Memory B cell (primary cell): Measurements from ENCODE around the gene RFX1.
"Not testable (repeated sequence)": the region's sequence is repeated elsewhere in the genome, so short reads cannot be mapped to it uniquely, and the experiment has no call there.

Experiments used
- ATAC-seq: fragments of 150-1000 bp; cut with Tn5 transposase; 2 replicates; pipeline ENCODE4 v1.10.0; 2021; ENCODE audit warnings: low read depth, mild to moderate bottlenecking, moderate library complexity
- DNase-seq, 2 donors: peaks; one replicate each; pipeline ENCODE4 v3.0.0; 2022; ENCODE audit warnings: low spot score in 2 of 2
- H3K27ac Mint-ChIP-seq: one replicate; pipeline ENCODE4 v1.8.0; 2022; ENCODE audit warnings: mild to moderate bottlenecking, moderate library complexity, mixed read lengths
- H3K27me3 Mint-ChIP-seq: one replicate; pipeline ENCODE4 v1.8.0; 2022; ENCODE audit warnings: mixed read lengths
- H3K36me3 Mint-ChIP-seq: one replicate; pipeline ENCODE4 v1.8.0; 2022; ENCODE audit warnings: mild to moderate bottlenecking, mixed read lengths
- H3K4me1 Mint-ChIP-seq: one replicate; pipeline ENCODE4 v1.8.0; 2022; ENCODE audit warnings: mixed read lengths
- H3K4me3 Mint-ChIP-seq: one replicate; pipeline ENCODE4 v1.8.0; 2022; ENCODE audit warnings: mild to moderate bottlenecking, moderate library complexity, mixed read lengths
- H3K9me3 Mint-ChIP-seq: one replicate; pipeline ENCODE4 v1.8.0; 2022; ENCODE audit warnings: mixed read lengths

The RFX1 gene

DNA sequence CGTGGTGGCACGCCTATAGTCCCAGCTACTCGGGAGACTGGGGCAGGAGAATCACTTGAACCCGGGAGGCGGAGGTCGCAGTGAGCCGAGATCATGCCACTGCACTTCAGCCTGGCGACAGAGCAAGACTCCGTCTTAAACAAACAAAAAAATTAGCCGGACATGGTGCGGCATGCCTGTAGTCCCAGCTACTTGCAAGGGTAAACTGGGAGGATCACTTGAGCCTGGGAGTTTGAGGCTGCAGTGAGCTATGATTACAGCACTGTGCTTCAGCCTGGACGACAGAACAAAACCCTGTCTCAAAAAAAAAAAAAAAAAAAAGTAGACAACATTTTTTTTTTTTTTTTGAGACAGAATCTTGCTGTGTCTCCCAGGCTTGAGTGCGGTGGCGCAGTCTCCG, 34.3 kb downstream of the RFX1 start:
- Mint-ChIP-seq H3K4me1 (peaks cover 11% of the 10 kb centered on the region), H3K36me3 (peaks cover 19% of the 10 kb centered on the region)
- not testable (repeated sequence) for H3K27me3 Mint-ChIP-seq, H3K9me3 Mint-ChIP-seq, H3K4me3 Mint-ChIP-seq, DNase-seq, H3K27ac Mint-ChIP-seq, ATAC-seq

DNA sequence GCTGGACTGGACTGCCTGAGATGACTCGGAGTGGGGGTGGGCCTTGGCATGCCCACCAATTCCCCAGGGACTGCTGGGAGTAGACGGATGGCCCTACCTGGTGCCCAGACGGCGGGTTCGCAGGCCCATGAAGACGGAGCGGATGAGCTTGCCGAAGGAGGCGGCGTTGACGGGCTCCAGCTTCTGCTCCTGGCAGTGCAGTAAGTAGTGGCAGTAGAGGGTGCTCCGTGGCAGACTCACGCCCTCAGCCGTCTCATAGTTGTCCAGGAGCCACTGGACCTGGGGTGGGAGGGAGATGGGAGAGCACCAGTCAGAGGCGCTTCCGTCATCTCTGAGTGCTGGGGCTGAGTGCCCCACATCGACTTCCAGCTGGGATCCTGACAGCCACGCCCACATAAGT, 36.2 kb downstream of the RFX1 start:
- ATAC-seq = no peak
- H3K36me3 Mint-ChIP-seq = peaks cover 20% of the 10 kb centered on the region

DNA sequence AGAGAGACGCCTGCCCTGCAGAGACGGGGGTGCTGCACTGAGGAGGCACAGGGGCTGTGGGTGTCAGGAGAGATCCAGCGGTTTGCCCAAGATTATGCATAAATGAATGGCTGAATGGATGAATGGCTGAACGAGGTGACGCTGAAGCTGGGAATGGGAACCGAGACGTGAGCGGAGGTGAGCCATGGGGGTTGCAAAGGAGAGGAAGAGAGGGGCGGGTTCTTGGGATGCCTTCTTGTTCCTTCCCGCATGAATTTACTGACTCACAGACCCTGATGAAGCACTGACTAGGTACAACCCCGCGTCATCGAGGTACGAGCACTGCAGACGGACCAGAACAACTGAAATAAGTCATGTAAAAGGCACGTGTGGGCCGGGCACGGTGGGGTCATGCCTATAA, 37.1 kb downstream of the RFX1 start:
- peaks cover 18% of the 10 kb centered on the region for H3K36me3 Mint-ChIP-seq
- H3K9me3 Mint-ChIP-seq = no peaks in the 10 kb centered on the region
- no peak overlapping the region for H3K27ac Mint-ChIP-seq
- H3K27me3 Mint-ChIP-seq = no peaks in the 10 kb centered on the region
- ATAC-seq (no peak), DNase-seq (no peak)
- peaks cover 2% of the 10 kb centered on the region for H3K4me1 Mint-ChIP-seq
- H3K4me3 Mint-ChIP-seq = no peak overlapping the region

More for the DNA sequence above, 36.2 kb downstream of the RFX1 start:
- H3K27me3 Mint-ChIP-seq = no peaks in the 10 kb centered on the region
- no peak overlapping the region for H3K4me3 Mint-ChIP-seq
- H3K27ac Mint-ChIP-seq = no peak overlapping the region
- no peak for DNase-seq
- peaks cover 6% of the 10 kb centered on the region for H3K4me1 Mint-ChIP-seq
- H3K9me3 Mint-ChIP-seq = no peaks in the 10 kb centered on the region

DNA sequence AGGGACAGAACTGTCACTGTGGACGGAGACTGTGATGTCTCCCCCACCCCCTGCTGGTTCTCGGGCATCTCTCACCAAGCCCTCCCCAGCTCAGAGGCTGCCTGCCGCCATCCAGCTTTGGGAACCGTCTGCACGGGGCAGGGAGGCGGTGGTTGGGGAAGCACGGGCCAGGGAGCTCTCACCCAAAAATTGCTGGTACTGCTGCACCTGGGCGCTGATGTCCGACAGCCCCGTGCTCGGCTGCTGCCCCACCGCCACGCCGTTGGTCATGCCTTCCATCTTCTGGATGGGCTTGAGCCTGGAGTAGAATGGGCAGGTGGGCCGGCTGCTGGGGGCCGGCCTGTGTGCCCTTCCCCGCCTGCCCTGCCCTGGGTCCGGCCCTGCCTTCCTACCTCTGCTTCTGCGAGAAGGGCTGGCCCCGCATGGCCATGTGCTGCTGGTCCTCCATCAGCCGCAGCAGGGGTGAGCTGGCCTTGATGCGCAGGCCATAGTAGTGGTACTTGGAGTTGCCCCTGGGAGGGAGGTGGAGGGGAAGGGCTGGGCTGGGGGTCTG, 37.7 kb downstream of the RFX1 start:
- H3K9me3 Mint-ChIP-seq = no peaks in the 10 kb centered on the region
- H3K4me1 Mint-ChIP-seq = no peaks in the 10 kb centered on the region
- no peak for ATAC-seq
- no peak overlapping the region for H3K27ac Mint-ChIP-seq
- DNase-seq = no peak
- peaks cover 17% of the 10 kb centered on the region for H3K36me3 Mint-ChIP-seq
- H3K4me3 Mint-ChIP-seq = no peak overlapping the region
- no peaks in the 10 kb centered on the region for H3K27me3 Mint-ChIP-seq

DNA sequence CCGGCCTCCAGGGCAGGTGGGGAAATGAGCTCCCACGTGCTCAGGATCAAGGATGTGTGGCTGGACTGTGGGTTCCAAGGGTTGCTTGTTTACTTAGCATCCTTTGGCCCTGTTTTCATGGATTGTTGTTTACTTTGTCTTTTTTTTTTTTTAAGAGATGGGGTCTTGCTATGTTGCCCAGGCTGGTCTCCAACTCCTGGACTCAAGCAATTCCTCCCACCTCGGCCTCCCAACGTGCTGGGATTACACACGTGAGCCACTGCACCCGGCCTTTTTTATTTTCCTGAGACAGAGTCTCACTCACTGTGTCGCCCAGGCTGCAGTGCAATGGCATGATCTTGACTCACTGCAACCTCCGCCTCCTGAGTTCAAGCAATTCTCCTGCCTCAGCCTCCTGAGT, 38.9 kb downstream of the RFX1 start:
- H3K9me3 Mint-ChIP-seq, H3K4me1 Mint-ChIP-seq, ATAC-seq, H3K27me3 Mint-ChIP-seq, H3K27ac Mint-ChIP-seq, H3K4me3 Mint-ChIP-seq, DNase-seq: not testable (repeated sequence)
- H3K36me3 Mint-ChIP-seq = peaks cover 16% of the 10 kb centered on the region

DNA sequence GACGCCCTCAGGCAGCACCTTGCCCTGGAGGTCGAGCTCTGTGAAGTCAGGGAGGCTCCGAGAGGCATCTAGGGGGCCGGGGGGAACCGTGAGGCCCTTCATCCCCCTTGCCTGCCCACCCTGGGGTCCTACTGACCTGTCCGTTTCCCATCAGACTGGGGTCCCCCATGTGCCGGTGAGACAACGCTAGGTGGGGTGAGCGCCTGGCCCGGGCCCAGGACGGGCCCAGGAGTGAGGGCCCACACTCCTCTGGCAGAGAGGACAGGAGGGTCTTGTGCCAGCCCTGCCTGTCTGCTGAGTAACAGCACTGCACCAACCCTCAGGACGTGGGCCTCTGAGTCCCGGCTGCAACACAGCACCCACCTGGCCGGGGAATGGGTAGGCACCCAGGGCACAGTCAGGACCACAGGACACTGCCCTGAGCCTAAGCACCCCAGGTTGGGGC, 39.4 kb downstream of the RFX1 start:
- Mint-ChIP-seq H3K4me1 (no peaks in the 10 kb centered on the region), H3K27ac (no peak overlapping the region), H3K36me3 (peaks cover 15% of the 10 kb centered on the region), H3K9me3 (no peaks in the 10 kb centered on the region), H3K4me3 (no peak overlapping the region), H3K27me3 (no peaks in the 10 kb centered on the region)
- ATAC-seq (no peak), DNase-seq (no peak)

- H3K9me3 Mint-ChIP-seq = no peaks in the 10 kb centered on the region
- H3K36me3 Mint-ChIP-seq = peaks cover 19% of the 10 kb centered on the region
- H3K4me3 Mint-ChIP-seq = no peak overlapping the region
- DNase-seq = no peak
- no peak for ATAC-seq
- no peaks in the 10 kb centered on the region for H3K4me1 Mint-ChIP-seq
- H3K27ac Mint-ChIP-seq = no peak overlapping the region
- H3K27me3 Mint-ChIP-seq = no peaks in the 10 kb centered on the region
Measured at GRCh38 chr19:13965926-13966683, 40.0 kb downstream of the RFX1 start.

- Mint-ChIP-seq H3K4me3 (no peak overlapping the region), H3K27me3 (no peaks in the 10 kb centered on the region), H3K36me3 (peaks cover 20% of the 10 kb centered on the region), H3K9me3 (no peaks in the 10 kb centered on the region), H3K27ac (peak overlapping the region; percentile 24), H3K4me1 (no peaks in the 10 kb centered on the region)
- ATAC-seq = no peak
- no peak for DNase-seq
Measured at GRCh38 chr19:13965377-13965896, 40.7 kb downstream of the RFX1 start.

DNA sequence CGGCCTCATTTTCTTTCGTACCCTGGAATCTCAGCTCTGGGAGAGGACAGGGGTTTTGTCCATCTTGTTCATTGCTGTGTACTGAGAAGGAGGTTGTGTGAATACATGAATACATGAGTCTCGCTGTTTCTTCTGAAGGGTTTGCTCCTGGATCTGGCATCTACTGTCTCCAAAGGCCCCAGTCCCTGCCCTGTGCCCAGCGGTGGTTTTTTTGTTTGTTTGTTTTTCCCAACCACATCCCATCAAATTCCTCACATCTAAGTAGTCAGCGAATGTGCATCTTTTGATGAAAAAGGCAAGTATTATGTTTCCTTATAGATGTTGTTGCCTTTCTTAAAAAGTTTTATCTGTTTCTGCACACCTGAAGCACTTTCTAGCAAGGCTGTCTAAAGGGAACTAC, 41.3 kb downstream of the RFX1 start:
- H3K36me3 Mint-ChIP-seq = peaks cover 20% of the 10 kb centered on the region
- H3K4me1 Mint-ChIP-seq = no peaks in the 10 kb centered on the region
- H3K27me3 Mint-ChIP-seq = no peaks in the 10 kb centered on the region
- ATAC-seq (no peak), DNase-seq (no peak)
- no peak overlapping the region for H3K4me3 Mint-ChIP-seq
- H3K9me3 Mint-ChIP-seq = no peaks in the 10 kb centered on the region
- H3K27ac Mint-ChIP-seq = peak overlapping the region; percentile 24

DNA sequence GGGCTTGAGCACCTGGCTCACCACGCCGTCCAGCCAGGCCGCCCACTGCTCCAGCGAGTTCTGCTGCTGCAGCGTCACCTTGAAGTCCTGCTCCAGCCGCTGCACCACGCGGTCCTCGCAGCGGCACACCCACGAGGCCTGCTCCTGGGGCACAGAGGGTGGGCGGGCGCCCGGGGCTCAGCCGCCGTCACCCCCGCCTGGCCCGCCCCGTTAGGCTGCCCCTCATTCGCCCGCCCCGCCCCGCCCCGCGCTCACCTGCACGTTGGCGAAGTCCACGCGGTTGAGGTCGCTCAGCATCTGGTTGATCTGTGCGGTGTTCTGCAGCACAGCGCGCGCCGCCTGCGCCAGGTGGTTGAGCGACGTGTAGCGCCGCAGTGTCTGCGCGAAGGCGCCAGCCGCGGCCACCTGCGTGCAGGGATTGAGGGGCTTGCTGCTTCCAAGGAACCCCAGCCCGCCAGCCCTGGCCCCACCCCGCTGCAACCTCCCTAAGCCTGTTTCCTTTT, 42.5 kb downstream of the RFX1 start:
- H3K36me3 Mint-ChIP-seq = peaks cover 12% of the 10 kb centered on the region

DNA sequence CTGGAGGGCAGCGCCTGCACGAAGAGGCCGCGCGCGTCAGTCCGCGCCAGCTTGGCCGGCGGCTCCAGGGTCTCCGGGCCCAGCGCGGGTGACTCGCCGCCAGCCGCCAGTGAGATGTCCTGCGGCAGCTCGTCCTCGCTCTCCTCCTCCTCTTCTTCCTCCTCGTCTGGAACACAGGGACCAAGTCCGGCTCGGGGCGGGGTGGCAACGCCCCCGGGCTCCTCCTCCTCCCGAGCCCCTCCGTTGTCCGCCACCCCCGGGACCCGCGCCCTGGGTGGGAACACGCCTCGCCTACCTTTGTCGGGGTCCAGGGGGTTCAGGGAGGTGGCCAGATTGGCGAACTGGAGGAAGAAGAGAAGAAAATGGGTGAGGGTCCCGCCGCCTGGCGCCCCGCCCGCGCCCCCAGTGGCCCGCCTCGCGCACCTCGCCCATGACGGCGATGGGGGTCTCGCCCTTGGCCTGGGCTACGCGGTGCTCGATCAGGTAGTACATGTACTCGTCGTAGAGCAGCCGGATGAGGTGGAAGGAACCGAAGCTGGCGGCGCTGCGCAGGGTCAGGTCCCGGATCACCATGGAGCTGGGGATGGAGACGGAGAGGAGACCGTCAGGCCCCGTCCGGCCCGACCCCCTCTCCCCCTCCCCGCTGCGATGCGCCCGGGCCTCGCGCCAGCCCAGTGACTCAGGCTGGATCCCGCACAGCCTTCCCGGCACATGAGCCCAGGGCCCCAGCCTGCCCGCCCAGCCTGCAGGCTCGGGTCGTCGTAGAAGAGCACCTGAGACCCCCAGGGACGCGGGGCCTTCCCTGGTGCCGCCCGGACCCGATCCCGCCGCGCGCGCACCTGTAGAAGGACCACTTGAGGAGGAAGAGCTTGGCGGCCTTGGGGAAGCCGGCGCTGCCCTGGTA, 43.2 kb downstream of the RFX1 start:
- DNase-seq = no peak
- H3K36me3 Mint-ChIP-seq = peaks cover 11% of the 10 kb centered on the region
- no peak overlapping the region for H3K4me3 Mint-ChIP-seq
- ATAC-seq = no peak
- H3K27me3 Mint-ChIP-seq = no peaks in the 10 kb centered on the region
- no peaks in the 10 kb centered on the region for H3K9me3 Mint-ChIP-seq
- H3K4me1 Mint-ChIP-seq = no peaks in the 10 kb centered on the region
- no peak overlapping the region for H3K27ac Mint-ChIP-seq

More for the DNA sequence above, 42.5 kb downstream of the RFX1 start:
- Mint-ChIP-seq H3K27me3 (no peaks in the 10 kb centered on the region), H3K9me3 (no peaks in the 10 kb centered on the region), H3K4me1 (no peaks in the 10 kb centered on the region), H3K4me3 (no peak overlapping the region), H3K27ac (no peak overlapping the region)
- DNase-seq (no peak), ATAC-seq (no peak)

DNA sequence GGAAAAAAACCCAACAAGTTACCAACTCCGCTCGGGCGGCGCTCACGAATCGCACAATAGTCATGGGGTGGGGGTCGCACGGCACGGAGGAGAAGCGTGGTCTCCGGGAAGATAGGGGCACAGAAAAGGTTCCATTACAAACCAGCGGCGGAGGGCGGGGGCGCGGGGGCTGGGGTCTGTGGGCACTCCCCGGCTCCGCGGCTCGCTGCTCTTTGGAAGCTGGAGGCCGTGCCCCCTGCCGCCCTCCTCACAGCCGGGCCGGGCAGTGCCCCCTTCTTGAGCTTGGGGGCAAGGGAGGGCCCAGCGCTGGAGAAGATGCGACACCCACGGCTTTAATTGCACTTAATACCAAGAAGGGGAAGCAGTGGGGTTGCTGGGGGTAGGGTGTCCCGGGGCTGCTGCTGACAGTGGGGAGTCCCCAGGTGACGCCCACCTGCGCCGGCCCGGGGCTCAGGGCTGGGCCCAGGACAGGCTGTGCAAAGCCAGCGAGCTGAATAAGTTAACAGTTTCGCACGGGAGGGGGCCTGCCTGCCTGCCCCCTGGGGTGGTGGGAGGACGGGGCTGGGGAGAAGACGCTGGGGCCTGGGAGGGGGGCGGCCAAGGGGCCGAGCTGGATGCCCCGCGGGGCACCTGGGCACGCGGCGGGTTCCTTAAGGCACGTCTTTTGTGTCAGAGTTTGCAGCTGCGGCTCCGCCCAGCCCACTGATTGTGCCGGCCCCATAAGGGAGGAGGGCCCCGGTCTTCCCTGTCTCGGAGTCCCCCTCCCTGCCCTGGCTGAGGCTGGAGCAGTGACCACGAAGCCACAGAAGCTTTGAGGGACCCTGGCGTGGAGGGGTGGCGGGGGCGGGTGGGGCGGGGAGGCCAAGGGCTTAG, 44.1 kb downstream of the RFX1 start:
- peak; percentile 45 for ATAC-seq
- no peaks in the 10 kb centered on the region for H3K4me1 Mint-ChIP-seq
- peaks cover 11% of the 10 kb centered on the region for H3K36me3 Mint-ChIP-seq
- H3K27me3 Mint-ChIP-seq = no peaks in the 10 kb centered on the region
- no peaks in the 10 kb centered on the region for H3K9me3 Mint-ChIP-seq
- peak overlapping the region; percentile 33 for H3K27ac Mint-ChIP-seq
- no peak for DNase-seq
- H3K4me3 Mint-ChIP-seq = no peak overlapping the region
